ENCODE data around the gene MCTP2.

GRCh38 chr15:94400526-94401298 is 169.4 kb downstream of the MCTP2 start:
- no peak for TF ChIP-seq YY1 (IDR thresholded peaks at IDR 0.05; ENCODE audit: insufficient read depth, insufficient read length)
- no peak for TF ChIP-seq SUZ12 (IDR thresholded peaks at IDR 0.05; ENCODE audit: extremely low read depth, insufficient read depth, insufficient read length)
